ENCODE results near the gene DCBLD1. TPM values are rescaled to one million over a fixed set of nuclear protein-coding genes. Genes with fewer than 3 reads are reported as not detected.

The DCBLD1 gene
- total and polyA plus RNA-seq, 4 donors: 10.0 to 38.1 (median 13.0) TPM

GRCh38 chr6:117592983-117593759 is 110.7 kb downstream of the DCBLD1 start:
- no peak for TF ChIP-seq CTCF (IDR thresholded peaks at IDR 0.05; ENCODE audit: control extremely low read depth, extremely low read depth)
- Histone ChIP-seq H3K4me3 (no peak overlapping the region), H3K36me3 (ENCODE audit: control insufficient read depth in 4 of 4, insufficient read depth in 4 of 4, low read length in 4 of 4) (peaks cover 0 to 37% (median 9%) of the 10 kb centered on the region in 4 donors), H3K9ac (ENCODE audit: insufficient read depth in 1 of 2, low read length in 2 of 2) (no peak overlapping the region), H3K27me3 (ENCODE audit: control insufficient read depth in 3 of 3, insufficient read depth in 3 of 3, low read length in 2 of 3) (no peaks in the 10 kb centered on the region), H3K9me3 (ENCODE audit: control insufficient read depth in 4 of 4, insufficient read depth in 3 of 4, low read length in 3 of 4) (peaks cover 0 to 3% (median 0%) of the 10 kb centered on the region in 4 donors), H3K27ac (ENCODE audit: low read depth in 1 of 2, low read length in 1 of 2) (no peak overlapping the region), H3K4me1 (ENCODE audit: control insufficient read depth in 5 of 5, insufficient read depth in 5 of 5, low read length in 5 of 5) (peaks cover 0 to 7% (median 0%) of the 10 kb centered on the region in 5 donors)
- 88% methylated on average over 3 of the region's 3 CpGs for WGBS, 2 donors
- DNase-seq (no peak), ATAC-seq (ENCODE audit: insufficient read depth, low FRiP score) (no peak)

- ATAC-seq (ENCODE audit: insufficient read depth, low FRiP score) (no peak), DNase-seq (no peak)
- no peak overlapping the region for H3K27ac ChIP-seq (ENCODE audit: low read depth in 1 of 2, low read length in 1 of 2)
- H3K27me3 ChIP-seq (ENCODE audit: control insufficient read depth in 3 of 3, insufficient read depth in 3 of 3, low read length in 2 of 3): no peaks in the 10 kb centered on the region
- H3K9me3 ChIP-seq (ENCODE audit: control insufficient read depth in 4 of 4, insufficient read depth in 3 of 4, low read length in 3 of 4): peaks cover 0 to 3% (median 0%) of the 10 kb centered on the region in 4 donors
- no peak overlapping the region for H3K9ac ChIP-seq (ENCODE audit: insufficient read depth in 1 of 2, low read length in 2 of 2)
- H3K36me3 ChIP-seq (ENCODE audit: control insufficient read depth in 4 of 4, insufficient read depth in 4 of 4, low read length in 4 of 4): peaks cover 0 to 39% (median 9%) of the 10 kb centered on the region in 4 donors
- no peak overlapping the region for H3K4me3 ChIP-seq
- no peak for TF ChIP-seq CTCF (IDR thresholded peaks at IDR 0.05; ENCODE audit: control extremely low read depth, extremely low read depth)
- WGBS, 2 donors: 99% methylated on average over 2 of the region's 2 CpGs
- peaks cover 0 to 11% (median 3%) of the 10 kb centered on the region in 5 donors for H3K4me1 ChIP-seq (ENCODE audit: control insufficient read depth in 5 of 5, insufficient read depth in 5 of 5, low read length in 5 of 5)
These were observed 112.8 kb downstream of the DCBLD1 start for GRCh38 chr6:117595099-117595923.

- Histone ChIP-seq H3K4me3 (no peak overlapping the region), H3K9ac (ENCODE audit: insufficient read depth in 1 of 2, low read length in 2 of 2) (no peak overlapping the region), H3K9me3 (ENCODE audit: control insufficient read depth in 4 of 4, insufficient read depth in 3 of 4, low read length in 3 of 4) (peaks cover 0 to 3% (median 0%) of the 10 kb centered on the region in 4 donors), H3K27me3 (ENCODE audit: control insufficient read depth in 3 of 3, insufficient read depth in 3 of 3, low read length in 2 of 3) (no peaks in the 10 kb centered on the region), H3K36me3 (ENCODE audit: control insufficient read depth in 4 of 4, insufficient read depth in 4 of 4, low read length in 4 of 4) (peaks cover 0 to 34% (median 7%) of the 10 kb centered on the region in 4 donors), H3K4me1 (ENCODE audit: control insufficient read depth in 5 of 5, insufficient read depth in 5 of 5, low read length in 5 of 5) (peaks cover 0 to 14% (median 5%) of the 10 kb centered on the region in 5 donors), H3K27ac (ENCODE audit: low read depth in 1 of 2, low read length in 1 of 2) (no peak overlapping the region)
- DNase-seq (no peak), ATAC-seq (ENCODE audit: insufficient read depth, low FRiP score) (no peak)
- no peak for TF ChIP-seq CTCF (IDR thresholded peaks at IDR 0.05; ENCODE audit: control extremely low read depth, extremely low read depth)
- WGBS, 2 donors: 99% methylated on average over 2 of the region's 2 CpGs
These were observed 115.3 kb downstream of the DCBLD1 start for GRCh38 chr6:117597755-117598154.

Small RNA genes lying within 50 kb of the gene (small RNA-seq; reads per million reads assigned to genes)
- not detected for gene RNU6-253P (ENCODE audit: low replicate concordance)

Other genes starting within 250 kb of the DCBLD1 start
- gene VGLL2, start 217.1 kb upstream of the DCBLD1 start, total RNA-seq: not detected
- not detected for gene VGLL2, start 217.1 kb upstream of the DCBLD1 start, polyA plus RNA-seq
- gene ROS1, start 56.7 kb upstream of the DCBLD1 start, total RNA-seq: 100 to 1,000 TPM in 1 of 2 donors, 10 to 100 TPM in 1; 73.7 to 263 TPM
- 10 to 100 TPM; 15.5 to 45.0 TPM for gene ROS1, start 56.7 kb upstream of the DCBLD1 start, polyA plus RNA-seq
- 10 to 100 TPM; 14.9 to 54.5 TPM for gene GOPC, start 119.8 kb downstream of the DCBLD1 start, total RNA-seq
- gene GOPC, start 119.8 kb downstream of the DCBLD1 start, polyA plus RNA-seq: 10 to 100 TPM; 11.4 to 13.8 TPM
- 10 to 100 TPM; 30.3 to 36.5 TPM for gene NUS1, start 192.8 kb downstream of the DCBLD1 start, total RNA-seq
- 10 to 100 TPM; 20.3 to 32.7 TPM for gene NUS1, start 192.8 kb downstream of the DCBLD1 start, polyA plus RNA-seq

Measured in lung (tissue), 13 donors.